ENCODE measurements around the gene CNOT1. TPM values are rescaled to one million over a fixed set of nuclear protein-coding genes. Genes with fewer than 3 reads are reported as not detected.

Gene CNOT1
- total RNA-seq, 1 donor: 136 TPM

- no peak for TF ChIP-seq CTCF (IDR thresholded peaks at IDR 0.05; ENCODE audit: insufficient read depth, low read length)
- H3K4me3 ChIP-seq (ENCODE audit: low read depth, low read length): no peak overlapping the region
- no peak for DNase-seq (ENCODE audit: low read depth)
Observed at GRCh38 chr16:58605562-58605961, 24.1 kb downstream of the CNOT1 start.

- DNase-seq (ENCODE audit: low read depth): no peak
- no peak for TF ChIP-seq CTCF (IDR thresholded peaks at IDR 0.05; ENCODE audit: insufficient read depth, low read length)
- H3K4me3 ChIP-seq (ENCODE audit: low read depth, low read length): no peak overlapping the region
Observed at GRCh38 chr16:58591083-58591482, 38.5 kb downstream of the CNOT1 start.

- H3K4me3 ChIP-seq (ENCODE audit: low read depth, low read length): no peak overlapping the region
- DNase-seq (ENCODE audit: low read depth): no peak
- TF ChIP-seq CTCF (IDR thresholded peaks at IDR 0.05; ENCODE audit: insufficient read depth, low read length): no peak
Observed at GRCh38 chr16:58589326-58589905, 40.2 kb downstream of the CNOT1 start.

- TF ChIP-seq CTCF (IDR thresholded peaks at IDR 0.05; ENCODE audit: insufficient read depth, low read length): no peak
- H3K4me3 ChIP-seq (ENCODE audit: low read depth, low read length): no peak overlapping the region
- DNase-seq (ENCODE audit: low read depth): no peak
Observed at GRCh38 chr16:58588406-58588805, 41.2 kb downstream of the CNOT1 start.

- no peak for DNase-seq (ENCODE audit: low read depth)
- no peak for TF ChIP-seq CTCF (IDR thresholded peaks at IDR 0.05; ENCODE audit: insufficient read depth, low read length)
Observed at GRCh38 chr16:58586340-58587030, 43.1 kb downstream of the CNOT1 start.

GRCh38 chr16:58584831-58585505, 44.7 kb downstream of the CNOT1 start:
- no peak for TF ChIP-seq CTCF (IDR thresholded peaks at IDR 0.05; ENCODE audit: insufficient read depth, low read length)
- DNase-seq (ENCODE audit: low read depth): no peak
- no peak overlapping the region for H3K4me3 ChIP-seq (ENCODE audit: low read depth, low read length)

More at GRCh38 chr16:58586340-58587030, 43.1 kb downstream of the CNOT1 start:
- H3K4me3 ChIP-seq (ENCODE audit: low read depth, low read length): no peak overlapping the region
